Trophoblast cell (in vitro differentiated cells and primary cell): ENCODE measurements around the gene CCDC82.
"Not testable (repeated sequence)": the region's sequence is repeated elsewhere in the genome, so short reads cannot be mapped to it uniquely, and the experiment has no call there.

Experiments
- DNase-seq, 2 donors: peaks; one replicate each; pipeline ENCODE4 v3.0.0-alpha.2; 2016
- H2AFZ ChIP-seq: 2 replicates; pipeline ENCODE4 v1.6.1; 2013; ENCODE audit warnings: low read length, moderate library complexity, mild to moderate bottlenecking; ENCODE audit not compliant: insufficient read depth, poor library complexity
- H2AK5ac ChIP-seq: 2 replicates; pipeline ENCODE4 v1.6.1; 2013; ENCODE audit warnings: mild to moderate bottlenecking, low read length
- H2BK120ac ChIP-seq: 2 replicates; pipeline ENCODE4 v1.6.1; 2013; ENCODE audit warnings: low read length, mild to moderate bottlenecking, moderate library complexity; ENCODE audit not compliant: insufficient read depth, poor library complexity
- H2BK12ac ChIP-seq: 2 replicates; pipeline ENCODE4 v1.6.1; 2013; ENCODE audit warnings: mild to moderate bottlenecking, low read length, moderate library complexity
- H2BK5ac ChIP-seq: 2 replicates; pipeline ENCODE4 v1.6.1; 2013; ENCODE audit warnings: low read length, low read depth, moderate library complexity, mild to moderate bottlenecking; ENCODE audit not compliant: poor library complexity
- H3K14ac ChIP-seq: 2 replicates; pipeline ENCODE4 v1.6.1; 2013; ENCODE audit warnings: mild to moderate bottlenecking, low read length
- H3K18ac ChIP-seq: 2 replicates; pipeline ENCODE4 v1.6.1; 2013; ENCODE audit warnings: mild to moderate bottlenecking, low read length
- H3K23ac ChIP-seq: 2 replicates; pipeline ENCODE4 v1.6.1; 2013; ENCODE audit warnings: low read length
- H3K27ac ChIP-seq: 2 replicates; pipeline ENCODE4 v1.5.1; 2013; ENCODE audit warnings: low read depth, mild to moderate bottlenecking, inconsistent platforms, low read length, moderate library complexity
- H3K27me3 ChIP-seq: 2 replicates; pipeline ENCODE4 v1.6.1; 2013; ENCODE audit warnings: inconsistent platforms, mild to moderate bottlenecking, low read length, moderate library complexity; ENCODE audit not compliant: insufficient read depth
- H3K36me3 ChIP-seq, 2 experiments: 1 replicate in 1 of 2; 2 replicates in 1 of 2; pipeline ENCODE4 v1.6.1; 2013; ENCODE audit warnings: low read length in 2 of 2, mild to moderate bottlenecking in 2 of 2, moderate library complexity in 1 of 2; ENCODE audit not compliant: insufficient read depth in 2 of 2, control insufficient read depth in 1 of 2
- H3K4ac ChIP-seq: 2 replicates; pipeline ENCODE4 v1.6.1; 2013; ENCODE audit warnings: low read depth, mild to moderate bottlenecking, low read length, moderate library complexity
- H3K4me1 ChIP-seq, 2 experiments: 1 replicate in 1 of 2; 2 replicates in 1 of 2; pipeline ENCODE4 v1.6.1; 2013; ENCODE audit warnings: low read length in 2 of 2, mild to moderate bottlenecking in 2 of 2, moderate library complexity in 1 of 2; ENCODE audit not compliant: insufficient read depth in 2 of 2, control insufficient read depth in 1 of 2
- H3K4me2 ChIP-seq: 2 replicates; pipeline ENCODE4 v1.6.1; 2013; ENCODE audit warnings: inconsistent platforms, mild to moderate bottlenecking, low read length, moderate library complexity
- H3K4me3 ChIP-seq: 2 replicates; pipeline ENCODE4 v1.5.1; 2013; ENCODE audit warnings: mild to moderate bottlenecking, low read depth, low read length, inconsistent platforms
- H3K79me1 ChIP-seq: one replicate; pipeline ENCODE4 v1.6.1; 2013; ENCODE audit warnings: low read length
- H3K79me2 ChIP-seq: 2 replicates; pipeline ENCODE4 v1.6.1; 2013; ENCODE audit warnings: low read length, mild to moderate bottlenecking; ENCODE audit not compliant: control insufficient read depth, insufficient read depth, poor library complexity
- H3K9ac ChIP-seq: 2 replicates; pipeline ENCODE4 v1.6.1; 2013; ENCODE audit warnings: mild to moderate bottlenecking, low read length
- H3K9me3 ChIP-seq: 2 replicates; pipeline ENCODE4 v1.6.1; 2013; ENCODE audit warnings: low read depth, mild to moderate bottlenecking, control low read depth, inconsistent platforms, low read length; ENCODE audit not compliant: insufficient read depth
- H4K12ac ChIP-seq: 2 replicates; pipeline ENCODE4 v1.6.1; 2013; ENCODE audit warnings: low read depth, mild to moderate bottlenecking, low read length, moderate library complexity
- H4K8ac ChIP-seq: 2 replicates; pipeline ENCODE4 v1.6.1; 2013; ENCODE audit warnings: low read depth, mild to moderate bottlenecking, low read length, moderate library complexity
- H4K91ac ChIP-seq: one replicate; pipeline ENCODE4 v1.6.1; 2013; ENCODE audit warnings: low read depth, mild to moderate bottlenecking, low read length, moderate library complexity
- WGBS: extraction: QIAGEN DNeasy Blood & Tissue Kit; methylation state at CpG from one replicate; pipeline ENCODE4 v1.1.7; 2013; ENCODE audit warnings: missing lambda C conversion rate; ENCODE audit not compliant: insufficient read length, insufficient coverage; ENCODE audit errors: extremely low coverage; 5-methylcytosine and 5-hydroxymethylcytosine counted together

The CCDC82 gene

GRCh38 chr11:96413408-96413807 lies 23.7 kb upstream of the CCDC82 start:
- no peak overlapping the region for H3K4me2 ChIP-seq

GRCh38 chr11:96412761-96413381 lies 23.2 kb upstream of the CCDC82 start:
- Histone ChIP-seq H3K9me3 (no peaks in the 10 kb centered on the region), H2AK5ac (no peak overlapping the region), H4K91ac (no peak overlapping the region), H2BK12ac (no peak overlapping the region), H3K18ac (no peak overlapping the region), H4K12ac (no peak overlapping the region), H3K79me1 (peaks cover 1% of the 10 kb centered on the region), H3K9ac (no peak overlapping the region), H3K79me2 (no peaks in the 10 kb centered on the region), H3K4me2 (no peak overlapping the region), H4K8ac (no peak overlapping the region), H3K14ac (no peak overlapping the region), H2BK120ac (no peak overlapping the region), H2BK5ac (no peak overlapping the region), H3K27ac (no peak overlapping the region), H3K36me3 (no peaks in the 10 kb centered on the region), H3K4ac (no peak overlapping the region), H3K23ac (no peak overlapping the region), H3K4me1 (no peaks in the 10 kb centered on the region), H3K27me3 (no peaks in the 10 kb centered on the region), H2AFZ (no peak overlapping the region), H3K4me3 (no peak overlapping the region)
- no peak for DNase-seq
- no CpG with 5 or more reads among the region's 1 CpG for WGBS

More at GRCh38 chr11:96413408-96413807, 23.7 kb upstream of the CCDC82 start:
- no peak for DNase-seq
- no peak overlapping the region for H3K4ac ChIP-seq
- H3K9me3 ChIP-seq = no peaks in the 10 kb centered on the region
- no peak overlapping the region for H3K9ac ChIP-seq
- no peak overlapping the region for H3K27ac ChIP-seq
- peaks cover 1% of the 10 kb centered on the region for H3K79me1 ChIP-seq
- no peak overlapping the region for H3K18ac ChIP-seq
- no peak overlapping the region for H3K14ac ChIP-seq
- H3K27me3 ChIP-seq = no peaks in the 10 kb centered on the region
- no peak overlapping the region for H3K23ac ChIP-seq
- no peak overlapping the region for H4K12ac ChIP-seq
- H3K4me1 ChIP-seq = no peaks in the 10 kb centered on the region
- H2BK5ac ChIP-seq = no peak overlapping the region
- no peak overlapping the region for H4K8ac ChIP-seq
- H3K36me3 ChIP-seq = no peaks in the 10 kb centered on the region
- no peak overlapping the region for H2BK12ac ChIP-seq
- no peaks in the 10 kb centered on the region for H3K79me2 ChIP-seq
- no peak overlapping the region for H4K91ac ChIP-seq
- H3K4me3 ChIP-seq = no peak overlapping the region
- H2AK5ac ChIP-seq = no peak overlapping the region
- no peak overlapping the region for H2AFZ ChIP-seq
- no peak overlapping the region for H2BK120ac ChIP-seq

- H3K79me1 ChIP-seq, H2AK5ac ChIP-seq, H2AFZ ChIP-seq, H4K12ac ChIP-seq, H2BK120ac ChIP-seq, H3K27me3 ChIP-seq, H3K9me3 ChIP-seq, H3K27ac ChIP-seq, H3K18ac ChIP-seq, H3K36me3 ChIP-seq, H3K4ac ChIP-seq, H3K23ac ChIP-seq, H3K4me1 ChIP-seq, H2BK12ac ChIP-seq, H2BK5ac ChIP-seq, H3K4me2 ChIP-seq, H3K14ac ChIP-seq, H3K9ac ChIP-seq, H3K79me2 ChIP-seq: not testable (repeated sequence)
- H4K91ac ChIP-seq = peak overlapping the region; percentile 77
- 100% methylated on average over 1 of the region's 18 CpGs for WGBS
- H4K8ac ChIP-seq = peak overlapping the region; percentile 84
- peak overlapping the region; percentile 40 for H3K4me3 ChIP-seq
- DNase-seq = peak in 1 of 2 donors; percentile 25
Measured at GRCh38 chr11:96411412-96411811, 21.7 kb upstream of the CCDC82 start.

DNA sequence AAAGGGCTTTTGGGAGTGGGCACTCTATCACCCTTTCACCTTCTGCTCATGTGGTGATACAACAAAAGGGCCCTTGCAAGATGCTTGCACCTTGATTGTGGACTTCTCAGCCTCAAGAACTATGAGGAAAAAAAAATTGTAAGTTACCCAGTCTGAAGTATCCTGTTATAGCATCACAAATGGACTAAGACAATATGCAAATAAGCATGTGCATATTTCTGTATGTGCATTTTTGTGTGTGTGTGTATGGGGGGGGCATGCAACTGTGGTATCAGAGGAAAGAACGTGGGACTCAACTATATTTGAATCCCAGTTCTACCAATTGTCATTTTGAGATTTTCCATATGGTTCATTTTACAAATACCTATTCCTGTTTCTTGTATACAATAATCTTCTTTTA lies 11.0 kb upstream of the CCDC82 start:
- Histone ChIP-seq H2BK120ac (no peak overlapping the region), H2BK12ac (no peak overlapping the region), H3K27ac (no peak overlapping the region), H3K79me2 (no peaks in the 10 kb centered on the region), H4K12ac (no peak overlapping the region), H3K4ac (no peak overlapping the region), H3K14ac (no peak overlapping the region), H3K23ac (no peak overlapping the region), H3K4me1 (peaks cover 0 to 3% of the 10 kb centered on the region in 2 experiments), H2AFZ (no peak overlapping the region), H3K4me2 (no peak overlapping the region), H3K4me3 (no peak overlapping the region), H2AK5ac (no peak overlapping the region), H4K8ac (no peak overlapping the region), H2BK5ac (no peak overlapping the region), H3K79me1 (no peaks in the 10 kb centered on the region), H3K27me3 (no peaks in the 10 kb centered on the region), H3K9ac (no peak overlapping the region), H3K9me3 (no peaks in the 10 kb centered on the region), H3K36me3 (no peaks in the 10 kb centered on the region), H4K91ac (no peak overlapping the region), H3K18ac (no peak overlapping the region)
- no peak for DNase-seq
- WGBS = no CpG with 5 or more reads among the region's 1 CpG
